Panc1 (cell line): ENCODE results near the gene PLBD2. TPM values are rescaled to one million over a fixed set of nuclear protein-coding genes. Genes with fewer than 3 reads are reported as not detected.

ENCODE experiments used
- ATAC-seq: fragments of 200-7000 bp; cut with Tn5 transposase; 2 replicates; pipeline ENCODE4 v1.9.1; 2020; ENCODE audit warnings: mild to moderate bottlenecking, moderate library complexity
- BruUV-seq: library from RNA; stranded (reverse); fragments of 400-500 nt; replicated peaks from 2 replicates; lab custom pipeline; 2021; lab: Mats Ljungman, UMichigan
- CTCF ChIA-PET: fragments of 300-600 bp; sonication (Branson Sonifier 250); formaldehyde crosslinking; loops from one replicate; lab custom pipeline; 2022; ENCODE audit warnings: antibody characterized with exemption; lab: Charles Lee
- POLR2A ChIA-PET: fragments of 300-600 bp; sonication (Branson Sonifier 250); formaldehyde crosslinking; loops from one replicate; lab custom pipeline; 2022; ENCODE audit warnings: antibody characterized with exemption; lab: Charles Lee
- DNase-seq: peaks from one replicate; pipeline ENCODE4 v3.0.0-alpha.2; 2010; ENCODE audit warnings: low read depth, low spot score
- H3K27ac ChIP-seq: 2 replicates; pipeline ENCODE4 v1.5.1; 2011; ENCODE audit warnings: mild to moderate bottlenecking, low read length, inconsistent platforms
- H3K27me3 ChIP-seq: fragments of 200-500 bp; sonication (Bioruptor generic); 2 replicates; pipeline ENCODE4 v1.6.0; 2014; ENCODE audit warnings: low read length, inconsistent platforms; ENCODE audit not compliant: control insufficient read depth, insufficient read depth
- H3K36me3 ChIP-seq: fragments of 200-500 bp; sonication (Bioruptor generic); 2 replicates; pipeline ENCODE4 v1.5.1; 2014; ENCODE audit warnings: inconsistent platforms, mild to moderate bottlenecking, low read length, moderate library complexity; ENCODE audit not compliant: control insufficient read depth, insufficient read depth
- H3K4me1 ChIP-seq: 2 replicates; pipeline ENCODE4 v1.5.1; 2011; ENCODE audit warnings: inconsistent platforms, mild to moderate bottlenecking, low read length, moderate library complexity; ENCODE audit not compliant: control insufficient read depth, insufficient read depth
- H3K4me3 ChIP-seq, 2 experiments: 2 replicates each; pipeline ENCODE4 v1.5.1; 2011 to 2012; ENCODE audit warnings: low read depth in 2 of 2, low read length in 2 of 2, mild to moderate bottlenecking in 2 of 2, inconsistent platforms in 1 of 2, moderate library complexity in 1 of 2
- H3K9me3 ChIP-seq: fragments of 200-500 bp; sonication (Bioruptor generic); 2 replicates; pipeline ENCODE4 v1.5.1; 2014; ENCODE audit warnings: low read depth, mild to moderate bottlenecking, inconsistent platforms, low read length, moderate library complexity; ENCODE audit not compliant: control insufficient read depth, insufficient read depth
- POLR2AphosphoS5 ChIP-seq: IDR thresholded peaks from 2 replicates; pipeline ENCODE4 v1.6.1; 2012; ENCODE audit warnings: mild to moderate bottlenecking, low read depth, low read length, moderate library complexity
- SIN3A ChIP-seq: IDR thresholded peaks from 2 replicates; pipeline ENCODE4 v1.6.1; 2012; ENCODE audit warnings: low read depth, mild to moderate bottlenecking, low read length, moderate library complexity, borderline replicate concordance; ENCODE audit not compliant: insufficient read depth
- TCF7L2 ChIP-seq: IDR thresholded peaks from 2 replicates; pipeline ENCODE4 v1.6.1; 2011; ENCODE audit warnings: mild to moderate bottlenecking, low read depth, low read length, inconsistent platforms
- in situ Hi-C: cut with HindIII; loops from 2 replicates; pipeline ENCODE4 v1.10.0; 2016; ENCODE audit warnings: low sequenced_read_pairs, low pct_unique_long_range_greater_than_20kb
- intact Hi-C: fragments of 100-400 bp; cut with micrococcal nuclease; formaldehyde crosslinking; loops from one replicate; pipeline ENCODE4 v1.10.0; 2022; ENCODE audit not compliant: unreplicated experiment
- total RNA-seq: library from RNA; stranded (reverse); gene quantifications from one replicate; pipeline ENCODE4 v1.2.1, GENCODE V29; 2021; ENCODE audit not compliant: unreplicated experiment
- TF ChIP-seq, protein P1 (sequence below), 2 experiments: IDR thresholded peaks; 2 replicates each; pipeline ENCODE4 v1.6.1; 2011 to 2012; ENCODE audit warnings: low read depth in 2 of 2, control low read depth in 1 of 2, low read length in 1 of 2, mild to moderate bottlenecking in 1 of 2, moderate library complexity in 1 of 2; ENCODE audit not compliant: insufficient read depth in 1 of 2
- TF ChIP-seq, protein P2 (sequence below): fragments of 450-650 bp; IDR thresholded peaks from 2 replicates; pipeline ENCODE4 v1.5.1; 2017; ENCODE audit warnings: mild to moderate bottlenecking

The PLBD2 gene
- total RNA-seq, 1 experiment from 2014 or later = 69.7 TPM

DNA sequence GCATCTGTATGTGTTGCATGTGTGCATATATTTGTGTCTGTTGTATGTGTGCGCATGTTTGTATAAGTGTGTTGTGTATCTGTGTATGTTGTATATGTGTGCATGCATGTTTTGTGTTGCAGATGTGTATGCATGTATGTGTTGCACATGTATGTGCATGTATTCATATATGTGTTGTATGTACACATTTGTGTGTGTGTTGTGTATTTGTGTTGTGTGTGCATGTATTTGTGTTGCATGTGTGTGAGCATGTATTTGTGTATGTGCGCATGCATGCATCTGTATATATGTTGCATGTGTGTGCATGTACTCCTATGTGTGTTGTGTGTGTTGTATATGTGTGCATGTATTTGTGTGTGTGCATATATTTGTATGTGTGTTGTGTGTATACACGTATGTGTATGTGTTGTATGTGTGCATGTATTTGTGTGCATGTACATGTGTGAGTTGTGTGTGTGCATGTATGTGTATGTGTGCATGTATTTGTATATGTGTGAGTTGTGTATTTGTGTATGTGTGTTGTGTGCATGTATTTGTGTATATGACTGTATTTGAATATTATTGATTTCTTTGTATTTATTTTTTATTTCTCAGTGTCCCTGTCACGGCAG is 40.2 kb upstream of the PLBD2 start:
- Histone ChIP-seq H3K4me1 (no peaks in the 10 kb centered on the region), H3K27ac (no peak overlapping the region), H3K36me3 (no peaks in the 10 kb centered on the region), H3K27me3 (no peaks in the 10 kb centered on the region), H3K9me3 (no peaks in the 10 kb centered on the region), H3K4me3 (no peak overlapping the region)
- in situ Hi-C loops = no loop called here
- intact Hi-C loops = no loop called here
- ATAC-seq = no peak
- ChIA-PET POLR2A (no interaction called here), CTCF (no interaction called here)
- no peak for DNase-seq
- TF ChIP-seq POLR2AphosphoS5 (no peak), TCF7L2 (no peak), SIN3A (no peak)
- TF ChIP-seq, protein P1, sequence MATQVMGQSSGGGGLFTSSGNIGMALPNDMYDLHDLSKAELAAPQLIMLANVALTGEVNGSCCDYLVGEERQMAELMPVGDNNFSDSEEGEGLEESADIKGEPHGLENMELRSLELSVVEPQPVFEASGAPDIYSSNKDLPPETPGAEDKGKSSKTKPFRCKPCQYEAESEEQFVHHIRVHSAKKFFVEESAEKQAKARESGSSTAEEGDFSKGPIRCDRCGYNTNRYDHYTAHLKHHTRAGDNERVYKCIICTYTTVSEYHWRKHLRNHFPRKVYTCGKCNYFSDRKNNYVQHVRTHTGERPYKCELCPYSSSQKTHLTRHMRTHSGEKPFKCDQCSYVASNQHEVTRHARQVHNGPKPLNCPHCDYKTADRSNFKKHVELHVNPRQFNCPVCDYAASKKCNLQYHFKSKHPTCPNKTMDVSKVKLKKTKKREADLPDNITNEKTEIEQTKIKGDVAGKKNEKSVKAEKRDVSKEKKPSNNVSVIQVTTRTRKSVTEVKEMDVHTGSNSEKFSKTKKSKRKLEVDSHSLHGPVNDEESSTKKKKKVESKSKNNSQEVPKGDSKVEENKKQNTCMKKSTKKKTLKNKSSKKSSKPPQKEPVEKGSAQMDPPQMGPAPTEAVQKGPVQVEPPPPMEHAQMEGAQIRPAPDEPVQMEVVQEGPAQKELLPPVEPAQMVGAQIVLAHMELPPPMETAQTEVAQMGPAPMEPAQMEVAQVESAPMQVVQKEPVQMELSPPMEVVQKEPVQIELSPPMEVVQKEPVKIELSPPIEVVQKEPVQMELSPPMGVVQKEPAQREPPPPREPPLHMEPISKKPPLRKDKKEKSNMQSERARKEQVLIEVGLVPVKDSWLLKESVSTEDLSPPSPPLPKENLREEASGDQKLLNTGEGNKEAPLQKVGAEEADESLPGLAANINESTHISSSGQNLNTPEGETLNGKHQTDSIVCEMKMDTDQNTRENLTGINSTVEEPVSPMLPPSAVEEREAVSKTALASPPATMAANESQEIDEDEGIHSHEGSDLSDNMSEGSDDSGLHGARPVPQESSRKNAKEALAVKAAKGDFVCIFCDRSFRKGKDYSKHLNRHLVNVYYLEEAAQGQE (IDR thresholded peaks at IDR 0.05; ENCODE audit: insufficient read depth in 1 of 2, low read depth in 2 of 2, low read length in 1 of 2) = no peak
- TF ChIP-seq, protein P2, sequence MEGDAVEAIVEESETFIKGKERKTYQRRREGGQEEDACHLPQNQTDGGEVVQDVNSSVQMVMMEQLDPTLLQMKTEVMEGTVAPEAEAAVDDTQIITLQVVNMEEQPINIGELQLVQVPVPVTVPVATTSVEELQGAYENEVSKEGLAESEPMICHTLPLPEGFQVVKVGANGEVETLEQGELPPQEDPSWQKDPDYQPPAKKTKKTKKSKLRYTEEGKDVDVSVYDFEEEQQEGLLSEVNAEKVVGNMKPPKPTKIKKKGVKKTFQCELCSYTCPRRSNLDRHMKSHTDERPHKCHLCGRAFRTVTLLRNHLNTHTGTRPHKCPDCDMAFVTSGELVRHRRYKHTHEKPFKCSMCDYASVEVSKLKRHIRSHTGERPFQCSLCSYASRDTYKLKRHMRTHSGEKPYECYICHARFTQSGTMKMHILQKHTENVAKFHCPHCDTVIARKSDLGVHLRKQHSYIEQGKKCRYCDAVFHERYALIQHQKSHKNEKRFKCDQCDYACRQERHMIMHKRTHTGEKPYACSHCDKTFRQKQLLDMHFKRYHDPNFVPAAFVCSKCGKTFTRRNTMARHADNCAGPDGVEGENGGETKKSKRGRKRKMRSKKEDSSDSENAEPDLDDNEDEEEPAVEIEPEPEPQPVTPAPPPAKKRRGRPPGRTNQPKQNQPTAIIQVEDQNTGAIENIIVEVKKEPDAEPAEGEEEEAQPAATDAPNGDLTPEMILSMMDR = no peak
- BruUV-seq = no TSS peak

DNA sequence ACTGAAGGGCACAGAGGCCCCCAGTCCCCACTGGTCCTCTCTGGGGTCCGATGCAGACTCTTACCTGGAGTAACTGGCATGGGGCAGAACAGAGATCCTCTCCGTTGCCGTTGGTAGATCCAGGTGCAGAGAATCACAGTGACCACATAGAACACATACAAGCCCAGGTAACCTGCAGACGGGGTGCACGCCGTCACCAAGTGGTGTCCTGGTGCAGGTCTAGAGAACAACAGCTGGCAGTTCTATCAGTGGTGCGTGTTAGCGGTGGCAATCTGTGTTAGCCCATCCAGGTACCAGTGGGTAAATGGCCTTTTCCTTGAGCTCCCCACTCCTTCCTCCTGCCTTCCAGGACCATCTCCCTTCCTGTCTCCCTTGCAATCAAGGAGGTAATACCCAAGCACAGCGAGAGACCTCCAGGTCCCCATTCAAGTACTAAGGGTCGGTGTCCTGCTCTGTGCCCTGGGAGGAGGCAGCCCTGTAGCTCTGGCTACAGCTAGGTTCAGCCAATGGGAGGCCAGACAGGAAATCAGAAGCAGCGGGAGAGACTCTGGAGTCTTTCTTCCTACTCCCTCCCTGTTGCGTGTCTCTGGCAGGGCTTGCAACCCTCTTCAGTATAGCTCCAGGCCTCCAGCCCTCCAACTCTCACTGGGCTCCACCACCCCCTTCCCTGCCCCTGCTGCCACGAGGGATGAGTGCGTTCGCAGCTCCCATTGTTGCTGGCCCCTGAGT is 39.3 kb upstream of the PLBD2 start:
- POLR2A ChIA-PET = no interaction called here
- no peak for ATAC-seq
- no peaks in the 10 kb centered on the region for H3K36me3 ChIP-seq

More for the DNA sequence above, 39.3 kb upstream of the PLBD2 start:
- no peak overlapping the region for H3K27ac ChIP-seq
- CTCF ChIA-PET = no interaction called here
- BruUV-seq = no TSS peak
- intact Hi-C loops = no loop called here
- no peaks in the 10 kb centered on the region for H3K27me3 ChIP-seq
- no peak for DNase-seq
- in situ Hi-C loops = no loop called here
- no peaks in the 10 kb centered on the region for H3K9me3 ChIP-seq
- no peak overlapping the region for H3K4me3 ChIP-seq
- H3K4me1 ChIP-seq = no peaks in the 10 kb centered on the region
- TF ChIP-seq POLR2AphosphoS5 (no peak), TCF7L2 (no peak), SIN3A (no peak)
- TF ChIP-seq, protein P2 = no peak
- TF ChIP-seq, protein P1 (IDR thresholded peaks at IDR 0.05; ENCODE audit: insufficient read depth in 1 of 2, low read depth in 2 of 2, low read length in 1 of 2) = no peak
